Thymus (tissue), 11 donors: ENCODE results near the gene RBM34. TPM values are rescaled to one million over a fixed set of nuclear protein-coding genes. Genes with fewer than 3 reads are reported as not detected.
A peak's percentile ranks its signal among the peaks of the same experiment; 100 is the strongest.

ENCODE experiments used
- DNase-seq, 9 donors: peaks; one replicate each; pipeline ENCODE4 v3.0.0-alpha.2; 2013; ENCODE audit warnings: low spot score in 9 of 9, low read depth in 6 of 9, missing footprints in 1 of 9
- H3K27ac ChIP-seq, 2 donors: one replicate each; pipeline ENCODE4 v1.5.1; 2013; ENCODE audit warnings: control low read depth in 1 of 2, low read depth in 1 of 2, low read length in 1 of 2, mild to moderate bottlenecking in 1 of 2, moderate library complexity in 1 of 2
- H3K27me3 ChIP-seq, 2 donors: one replicate each; pipeline ENCODE4 v1.5.1; 2013; ENCODE audit warnings: low read length in 1 of 2; ENCODE audit not compliant: control insufficient read depth in 2 of 2, insufficient read depth in 1 of 2
- H3K36me3 ChIP-seq, 2 donors: one replicate each; pipeline ENCODE4 v1.5.1; 2013; ENCODE audit warnings: low read length in 1 of 2, mild to moderate bottlenecking in 1 of 2, moderate library complexity in 1 of 2; ENCODE audit not compliant: control insufficient read depth in 2 of 2, insufficient read depth in 2 of 2
- H3K4me1 ChIP-seq, 2 donors: one replicate each; pipeline ENCODE4 v1.5.1; 2013; ENCODE audit warnings: low read length in 2 of 2; ENCODE audit not compliant: control insufficient read depth in 2 of 2, insufficient read depth in 2 of 2
- H3K4me3 ChIP-seq, 2 donors: one replicate each; pipeline ENCODE4 v1.5.1; 2013; ENCODE audit warnings: low read length in 2 of 2, control low read depth in 1 of 2, mild to moderate bottlenecking in 1 of 2
- H3K9me3 ChIP-seq, 2 donors: one replicate each; pipeline ENCODE4 v1.5.1; 2013; ENCODE audit warnings: low read length in 1 of 2, mild to moderate bottlenecking in 1 of 2; ENCODE audit not compliant: control insufficient read depth in 2 of 2, insufficient read depth in 1 of 2
- WGBS: extraction: QIAGEN DNeasy Blood & Tissue Kit; methylation state at CpG from one replicate; pipeline ENCODE4 v1.1.7; 2013; 5-methylcytosine and 5-hydroxymethylcytosine counted together
- polyA plus RNA-seq: library from polyadenylated mRNA; stranded (reverse); fragments of 200-250 nt; gene quantifications from one replicate; pipeline ENCODE4 v1.2.3, GENCODE V29; 2013
- total RNA-seq: library from RNA; stranded (reverse); fragments of 120-200 nt; gene quantifications from one replicate; pipeline ENCODE4 v1.2.4, GENCODE V29; 2013
- donor health status: healthy.

Gene RBM34
- total and polyA plus RNA-seq, 2 donors, result 95.1 to 168 TPM

GRCh38 chr1:235129774-235130570 lies 31.1 kb downstream of the RBM34 start:
- Histone ChIP-seq H3K27ac (no peak overlapping the region), H3K4me1 (peaks cover 3 to 16% of the 10 kb centered on the region in 2 donors), H3K27me3 (no peaks in the 10 kb centered on the region), H3K36me3 (peaks cover 10 to 42% of the 10 kb centered on the region in 2 donors), H3K9me3 (no peaks in the 10 kb centered on the region), H3K4me3 (no peak overlapping the region)
- no peak for DNase-seq
- 99% methylated on average over 4 of the region's 4 CpGs for WGBS

- H3K27me3 ChIP-seq, result no peaks in the 10 kb centered on the region
- 2% methylated on average over 67 of the region's 67 CpGs for WGBS
- peak within 1 kb of the TSS; percentile 61 to 81 for H3K4me3 ChIP-seq
- peaks cover 6 to 16% of the 10 kb centered on the region in 2 donors for H3K4me1 ChIP-seq
- H3K27ac ChIP-seq, result peak within 1 kb of the TSS; percentile 85 to 96
- peak; percentile 92 to 98 (median 94) for DNase-seq
- H3K36me3 ChIP-seq, result peaks cover 10 to 41% of the 10 kb centered on the region in 2 donors
- H3K9me3 ChIP-seq, result no peaks in the 10 kb centered on the region
Measured at GRCh38 chr1:235128456-235129328, 32.4 kb downstream of the RBM34 start, which contains the start of gene TOMM20. TSS of gene TOMM20 (minus strand) at chr1:235128837. CDS start at chr1:235128715, 122 bp downstream.

GRCh38 chr1:235127732-235128455 lies 33.2 kb downstream of the RBM34 start:
- Histone ChIP-seq H3K4me1 (peaks cover 6 to 16% of the 10 kb centered on the region in 2 donors), H3K9me3 (no peaks in the 10 kb centered on the region), H3K27ac (peak overlapping the region; percentile 85 to 96), H3K36me3 (peaks cover 7 to 37% of the 10 kb centered on the region in 2 donors), H3K4me3 (peak overlapping the region; percentile 61 to 81), H3K27me3 (no peaks in the 10 kb centered on the region)
- 2% methylated on average over 35 of the region's 35 CpGs for WGBS
- DNase-seq, result peak in 2 of 9 donors; percentile 29 to 37

GRCh38 chr1:235127203-235127602 lies 33.8 kb downstream of the RBM34 start:
- no peak for DNase-seq
- Histone ChIP-seq H3K36me3 (peaks cover 7 to 39% of the 10 kb centered on the region in 2 donors), H3K9me3 (no peaks in the 10 kb centered on the region), H3K4me3 (peak overlapping the region; percentile 61 to 81), H3K4me1 (peaks cover 6 to 16% of the 10 kb centered on the region in 2 donors), H3K27me3 (no peaks in the 10 kb centered on the region), H3K27ac (no peak overlapping the region)
- 49% methylated on average over 4 of the region's 4 CpGs for WGBS

GRCh38 chr1:235124665-235125064 lies 36.4 kb downstream of the RBM34 start:
- Histone ChIP-seq H3K9me3 (no peaks in the 10 kb centered on the region), H3K4me1 (peaks cover 6 to 16% of the 10 kb centered on the region in 2 donors), H3K27me3 (no peaks in the 10 kb centered on the region), H3K27ac (no peak overlapping the region), H3K4me3 (no peak overlapping the region), H3K36me3 (peaks cover 10 to 50% of the 10 kb centered on the region in 2 donors)
- no peak for DNase-seq
- WGBS, result 93% methylated on average over 1 of the region's 1 CpG

GRCh38 chr1:235124111-235124510 lies 36.9 kb downstream of the RBM34 start:
- Histone ChIP-seq H3K27me3 (no peaks in the 10 kb centered on the region), H3K36me3 (peaks cover 10 to 55% of the 10 kb centered on the region in 2 donors), H3K27ac (no peak overlapping the region), H3K4me3 (no peak overlapping the region), H3K4me1 (peaks cover 6 to 16% of the 10 kb centered on the region in 2 donors), H3K9me3 (no peaks in the 10 kb centered on the region)
- no peak for DNase-seq
- WGBS, result 98% methylated on average over 9 of the region's 9 CpGs

GRCh38 chr1:235122348-235122747 lies 38.7 kb downstream of the RBM34 start:
- no peak for DNase-seq
- peaks cover 6 to 13% of the 10 kb centered on the region in 2 donors for H3K4me1 ChIP-seq
- H3K4me3 ChIP-seq, result no peak overlapping the region
- H3K27me3 ChIP-seq, result no peaks in the 10 kb centered on the region
- no peak overlapping the region for H3K27ac ChIP-seq
- no peaks in the 10 kb centered on the region for H3K9me3 ChIP-seq
- 96% methylated on average over 1 of the region's 1 CpG for WGBS
- H3K36me3 ChIP-seq, result peaks cover 25 to 73% of the 10 kb centered on the region in 2 donors

- 99% methylated on average over 7 of the region's 7 CpGs for WGBS
- H3K27me3 ChIP-seq, result no peaks in the 10 kb centered on the region
- no peaks in the 10 kb centered on the region for H3K4me1 ChIP-seq
- no peak overlapping the region for H3K27ac ChIP-seq
- no peaks in the 10 kb centered on the region for H3K9me3 ChIP-seq
- no peak overlapping the region for H3K4me3 ChIP-seq
- DNase-seq, result no peak
- H3K36me3 ChIP-seq, result peaks cover 38 to 85% of the 10 kb centered on the region in 2 donors
Measured at GRCh38 chr1:235113183-235113917, 47.7 kb downstream of the RBM34 start.
